Fibroblast of pulmonary artery (primary cell): ENCODE results near the gene ATP6V0D1.
"Not testable (repeated sequence)": the region's sequence is repeated elsewhere in the genome, so short reads cannot be mapped to it uniquely, and the experiment has no call there.

Experiments
- DNase-seq: peaks from one replicate; pipeline ENCODE4 v3.0.0-alpha.2; 2010; ENCODE audit warnings: low read depth
- H3K4me3 ChIP-seq: replicated peaks from 2 replicates; pipeline ENCODE4 v1.5.1; 2011; ENCODE audit warnings: low read depth, mild to moderate bottlenecking, control low read depth, low read length, moderate library complexity
- CTCF ChIP-seq: IDR thresholded peaks from 2 replicates; pipeline ENCODE4 v1.5.1; 2011; ENCODE audit warnings: mild to moderate bottlenecking, control low read depth, low read length, inconsistent platforms; ENCODE audit errors: missing control alignments

Gene ATP6V0D1

GRCh38 chr16:67499106-67499505 is 18.1 kb upstream of the ATP6V0D1 start:
- no peak overlapping the region for H3K4me3 ChIP-seq
- DNase-seq, result no peak
- TF ChIP-seq CTCF, result no peak

- peak; percentile 48 for DNase-seq
- TF ChIP-seq CTCF, result no peak
- H3K4me3 ChIP-seq, result no peak overlapping the region
These were observed 9.6 kb upstream of the ATP6V0D1 start for GRCh38 chr16:67490335-67491096.

GRCh38 chr16:67489401-67490083 is 8.6 kb upstream of the ATP6V0D1 start:
- no peak for TF ChIP-seq CTCF
- no peak for DNase-seq
- H3K4me3 ChIP-seq, result no peak overlapping the region

- H3K4me3 ChIP-seq, DNase-seq: not testable (repeated sequence)
These were observed 6.6 kb upstream of the ATP6V0D1 start for GRCh38 chr16:67487561-67487960.

GRCh38 chr16:67486805-67487204 is 5.8 kb upstream of the ATP6V0D1 start:
- TF ChIP-seq CTCF, result no peak
- DNase-seq, result peak; percentile 36
- no peak overlapping the region for H3K4me3 ChIP-seq

- no peak for TF ChIP-seq CTCF
- no peak overlapping the region for H3K4me3 ChIP-seq
- no peak for DNase-seq
These were observed 3.0 kb upstream of the ATP6V0D1 start for GRCh38 chr16:67483731-67484525.

- H3K4me3 ChIP-seq, result no peak within 1 kb of the TSS
- TF ChIP-seq CTCF, result no peak
These were observed 2.2 kb upstream of the ATP6V0D1 start, which contains the start of gene AGRP for GRCh38 chr16:67483150-67483549. AGRP (minus strand) TSS chr16:67483547; CDS start chr16:67483398, 149 bp downstream.

More at GRCh38 chr16:67483150-67483549, 2.2 kb upstream of the ATP6V0D1 start, which contains the start of gene AGRP:
- no peak for DNase-seq
